Lower leg skin (tissue), 3 donors: ENCODE data around the gene MARCKS.

ENCODE experiments used
- POLR2A ChIP-seq, 2 donors: fragments of 450-650 bp; IDR thresholded peaks; one replicate each; pipeline ENCODE4 v1.6.1; 2016 to 2017; ENCODE audit warnings: antibody characterized with exemption in 2 of 2, mild to moderate bottlenecking in 1 of 2, moderate library complexity in 1 of 2
- TF ChIP-seq, protein P1 (sequence below), 3 donors: fragments of 450-650 bp; IDR thresholded peaks; one replicate each; pipeline ENCODE4 v1.5.1; 2016; ENCODE audit warnings: antibody characterized with exemption in 3 of 3, mild to moderate bottlenecking in 3 of 3, moderate library complexity in 2 of 3

DNA sequence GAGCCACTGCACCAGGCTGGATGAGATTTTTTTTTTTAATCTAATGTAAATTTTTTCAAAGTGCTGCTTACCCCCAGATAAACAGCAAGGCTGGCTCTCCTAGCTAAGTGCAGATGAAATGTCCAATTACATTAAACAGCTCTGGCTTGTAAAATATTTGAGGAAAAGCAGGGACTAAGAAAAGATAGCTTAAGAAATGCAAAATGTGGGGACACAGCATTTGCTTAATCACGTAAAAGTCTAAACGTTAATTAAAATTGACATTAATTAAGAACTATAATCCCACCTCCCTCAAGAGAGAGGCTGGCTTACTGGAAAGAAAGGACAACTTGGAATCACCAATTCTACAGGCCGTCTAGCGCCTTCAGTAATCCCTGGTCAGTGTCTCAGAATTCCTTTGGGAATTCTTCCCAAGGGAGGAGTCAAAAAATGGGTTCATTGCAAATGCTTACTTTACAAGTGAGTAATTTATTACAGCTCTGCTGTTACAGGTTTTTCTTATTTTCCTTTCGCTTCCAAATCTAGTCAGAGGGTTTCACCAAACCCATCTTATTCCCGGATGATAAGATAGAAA is 13.6 kb upstream of the MARCKS start:
- TF ChIP-seq, protein P1, sequence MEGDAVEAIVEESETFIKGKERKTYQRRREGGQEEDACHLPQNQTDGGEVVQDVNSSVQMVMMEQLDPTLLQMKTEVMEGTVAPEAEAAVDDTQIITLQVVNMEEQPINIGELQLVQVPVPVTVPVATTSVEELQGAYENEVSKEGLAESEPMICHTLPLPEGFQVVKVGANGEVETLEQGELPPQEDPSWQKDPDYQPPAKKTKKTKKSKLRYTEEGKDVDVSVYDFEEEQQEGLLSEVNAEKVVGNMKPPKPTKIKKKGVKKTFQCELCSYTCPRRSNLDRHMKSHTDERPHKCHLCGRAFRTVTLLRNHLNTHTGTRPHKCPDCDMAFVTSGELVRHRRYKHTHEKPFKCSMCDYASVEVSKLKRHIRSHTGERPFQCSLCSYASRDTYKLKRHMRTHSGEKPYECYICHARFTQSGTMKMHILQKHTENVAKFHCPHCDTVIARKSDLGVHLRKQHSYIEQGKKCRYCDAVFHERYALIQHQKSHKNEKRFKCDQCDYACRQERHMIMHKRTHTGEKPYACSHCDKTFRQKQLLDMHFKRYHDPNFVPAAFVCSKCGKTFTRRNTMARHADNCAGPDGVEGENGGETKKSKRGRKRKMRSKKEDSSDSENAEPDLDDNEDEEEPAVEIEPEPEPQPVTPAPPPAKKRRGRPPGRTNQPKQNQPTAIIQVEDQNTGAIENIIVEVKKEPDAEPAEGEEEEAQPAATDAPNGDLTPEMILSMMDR (IDR thresholded peaks at IDR 0.05): no peak
- TF ChIP-seq POLR2A (IDR thresholded peaks at IDR 0.05): no peak
